Measurements from ENCODE around the gene C1orf185.

- TF ChIP-seq POLR2AphosphoS5 (IDR thresholded peaks at IDR 0.05; ENCODE audit: low read depth) (no peak), GABPA (IDR thresholded peaks at IDR 0.05; ENCODE audit: low read depth) (no peak), CTCF (IDR thresholded peaks at IDR 0.05; ENCODE audit: insufficient read depth, low read length) (no peak), REST (IDR thresholded peaks at IDR 0.05; ENCODE audit: insufficient replicate concordance, low read depth) (no peak), SPI1 (IDR thresholded peaks at IDR 0.05; ENCODE audit: borderline replicate concordance, low read depth) (no peak)
These were observed 15.3 kb upstream of the C1orf185 start for GRCh38 chr1:51086496-51087271.

All from HL-60 (cell line).